ENCODE results near the gene DENND1A.

The DENND1A gene

DNA sequence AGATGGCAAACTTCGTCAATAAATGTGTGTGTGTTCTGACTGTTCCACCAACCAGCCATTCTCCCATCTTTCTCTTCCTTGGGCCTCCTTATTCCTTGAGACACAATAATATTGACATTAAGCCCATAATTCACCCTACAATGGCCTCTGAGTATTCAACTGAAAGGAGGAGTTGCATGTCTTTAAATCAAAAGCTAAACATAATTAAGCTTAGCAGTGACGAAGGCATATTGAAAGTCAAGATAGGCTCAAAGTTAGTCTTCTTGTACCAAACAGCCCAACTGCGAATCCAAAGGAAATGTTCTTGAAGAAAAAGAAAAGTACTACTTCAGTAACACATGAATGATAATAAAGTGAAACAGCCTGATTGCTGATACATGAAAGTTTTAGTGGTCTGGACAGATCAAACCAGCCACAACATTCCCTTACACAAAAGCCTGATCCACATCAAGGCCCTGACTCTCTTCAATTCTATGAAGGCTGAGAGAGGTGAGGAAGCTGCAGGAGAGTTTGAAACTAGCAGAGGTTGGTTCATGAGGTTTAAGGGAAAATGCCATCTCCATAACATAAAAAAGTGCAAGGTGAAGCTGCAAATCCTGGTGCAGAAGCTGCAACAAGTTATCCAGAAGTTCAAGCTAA lies 81.4 kb downstream of the DENND1A start:
- DNase-seq (ENCODE audit: low read depth) = no peak
- no peak overlapping the region for H3K4me3 ChIP-seq (ENCODE audit: low read length)
- TF ChIP-seq, protein P1, sequence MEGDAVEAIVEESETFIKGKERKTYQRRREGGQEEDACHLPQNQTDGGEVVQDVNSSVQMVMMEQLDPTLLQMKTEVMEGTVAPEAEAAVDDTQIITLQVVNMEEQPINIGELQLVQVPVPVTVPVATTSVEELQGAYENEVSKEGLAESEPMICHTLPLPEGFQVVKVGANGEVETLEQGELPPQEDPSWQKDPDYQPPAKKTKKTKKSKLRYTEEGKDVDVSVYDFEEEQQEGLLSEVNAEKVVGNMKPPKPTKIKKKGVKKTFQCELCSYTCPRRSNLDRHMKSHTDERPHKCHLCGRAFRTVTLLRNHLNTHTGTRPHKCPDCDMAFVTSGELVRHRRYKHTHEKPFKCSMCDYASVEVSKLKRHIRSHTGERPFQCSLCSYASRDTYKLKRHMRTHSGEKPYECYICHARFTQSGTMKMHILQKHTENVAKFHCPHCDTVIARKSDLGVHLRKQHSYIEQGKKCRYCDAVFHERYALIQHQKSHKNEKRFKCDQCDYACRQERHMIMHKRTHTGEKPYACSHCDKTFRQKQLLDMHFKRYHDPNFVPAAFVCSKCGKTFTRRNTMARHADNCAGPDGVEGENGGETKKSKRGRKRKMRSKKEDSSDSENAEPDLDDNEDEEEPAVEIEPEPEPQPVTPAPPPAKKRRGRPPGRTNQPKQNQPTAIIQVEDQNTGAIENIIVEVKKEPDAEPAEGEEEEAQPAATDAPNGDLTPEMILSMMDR (conservative IDR thresholded peaks at IDR 0.05; ENCODE audit: low read depth, low read length) = no peak

DNA sequence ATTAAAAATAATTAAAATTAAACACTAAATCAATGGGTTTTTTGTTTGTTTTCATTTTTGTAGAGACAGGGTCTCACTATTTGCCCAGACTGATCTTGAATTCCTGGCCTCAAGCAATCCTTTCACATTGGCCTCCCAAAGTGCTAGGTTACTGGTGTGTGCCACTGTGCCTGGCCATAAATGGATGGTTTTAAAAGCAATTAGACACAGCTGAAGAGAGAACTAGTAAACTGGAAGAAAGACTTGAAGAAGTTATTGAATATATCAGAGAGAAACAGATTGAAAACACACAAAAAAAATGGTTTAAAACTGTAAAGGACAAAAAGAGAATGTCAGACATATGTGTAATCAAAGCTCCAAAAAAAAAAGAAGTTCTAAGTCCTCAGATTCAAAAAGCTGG lies 83.0 kb downstream of the DENND1A start:
- no peak overlapping the region for H3K4me3 ChIP-seq (ENCODE audit: low read length)
- TF ChIP-seq, protein P1 (conservative IDR thresholded peaks at IDR 0.05; ENCODE audit: low read depth, low read length) = no peak
- no peak for DNase-seq (ENCODE audit: low read depth)

GRCh38 chr9:123843703-123844102 lies 86.2 kb downstream of the DENND1A start:
- H3K4me3 ChIP-seq (ENCODE audit: low read length) = no peak overlapping the region
- TF ChIP-seq, protein P1 (conservative IDR thresholded peaks at IDR 0.05; ENCODE audit: low read depth, low read length) = no peak
- DNase-seq (ENCODE audit: low read depth) = no peak

- no peak for DNase-seq (ENCODE audit: low read depth)
- H3K4me3 ChIP-seq (ENCODE audit: low read length) = no peak overlapping the region
- TF ChIP-seq, protein P1 (conservative IDR thresholded peaks at IDR 0.05; ENCODE audit: low read depth, low read length) = no peak
Observed at GRCh38 chr9:123835821-123836220, 94.1 kb downstream of the DENND1A start.

GRCh38 chr9:123834889-123835562 lies 94.9 kb downstream of the DENND1A start:
- H3K4me3 ChIP-seq (ENCODE audit: low read length) = peak overlapping the region; percentile 1
- TF ChIP-seq, protein P1 (conservative IDR thresholded peaks at IDR 0.05; ENCODE audit: low read depth, low read length) = no peak
- DNase-seq (ENCODE audit: low read depth) = peak; percentile 16

DNA sequence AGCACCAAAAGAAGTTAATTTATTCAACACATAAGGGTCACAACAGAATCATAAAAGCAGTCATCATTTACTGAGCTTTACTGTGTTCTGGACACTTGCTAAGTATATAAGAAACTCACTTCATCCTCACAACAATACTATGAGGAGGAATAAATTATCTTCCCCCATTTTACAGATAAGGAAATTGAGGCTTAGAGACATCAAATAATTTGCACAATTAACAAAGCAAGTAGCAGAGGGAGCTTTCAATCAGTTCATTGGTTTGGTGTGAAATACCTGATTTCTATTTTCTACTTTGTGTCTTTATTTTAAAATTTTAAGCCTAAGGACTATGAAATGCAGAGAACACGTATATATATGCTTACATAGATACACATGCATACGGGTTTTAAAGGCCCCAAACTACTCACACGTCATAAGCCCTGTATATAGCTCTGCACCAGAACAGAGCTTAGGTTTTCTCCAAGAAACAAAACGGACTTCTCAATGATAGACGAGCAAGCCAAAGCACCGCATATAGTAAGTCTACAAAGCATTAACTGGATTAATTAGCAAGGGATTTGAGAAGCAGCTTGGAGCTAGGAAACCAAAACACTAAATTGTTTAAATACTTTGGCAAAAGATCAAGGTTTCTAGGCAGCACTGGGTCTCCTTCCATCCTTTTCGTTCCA lies 95.6 kb downstream of the DENND1A start:
- peak; percentile 96 for DNase-seq (ENCODE audit: low read depth)
- peak overlapping the region; percentile 1 for H3K4me3 ChIP-seq (ENCODE audit: low read length)
- TF ChIP-seq, protein P1 (conservative IDR thresholded peaks at IDR 0.05; ENCODE audit: low read depth, low read length) = no peak

All from retinal pigment epithelial cell (primary cell).